Astrocyte (in vitro differentiated cells and primary cell): Measurements from ENCODE around the gene SLC48A1. TPM values are rescaled to one million over a fixed set of nuclear protein-coding genes. Genes with fewer than 3 reads are reported as not detected.

Experiments used
- DNase-seq: peaks from one replicate; pipeline ENCODE4 v3.0.0-alpha.2; 2010; ENCODE audit warnings: low read depth
- FAIRE-seq: peaks from 2 replicates; lab custom pipeline; 2011; peaks lifted over from hg19 to GRCh38; lab: Jason Lieb, UNC
- H2AFZ ChIP-seq: 2 replicates; pipeline ENCODE4 v1.6.0; 2012; ENCODE audit warnings: low read depth, low read length, inconsistent platforms
- H3K27ac ChIP-seq: 2 replicates; pipeline ENCODE4 v1.5.1; 2011; ENCODE audit warnings: low read depth, low read length, inconsistent platforms
- H3K27me3 ChIP-seq: 2 replicates; pipeline ENCODE4 v1.6.0; 2011; ENCODE audit warnings: low read length, inconsistent platforms; ENCODE audit not compliant: insufficient read depth
- H3K36me3 ChIP-seq: 2 replicates; pipeline ENCODE4 v1.5.1; 2011; ENCODE audit warnings: low read length, inconsistent platforms; ENCODE audit not compliant: insufficient read depth
- H3K4me1 ChIP-seq: 2 replicates; pipeline ENCODE4 v1.5.1; 2011; ENCODE audit warnings: low read length, inconsistent platforms; ENCODE audit not compliant: insufficient read depth
- H3K4me2 ChIP-seq: 2 replicates; pipeline ENCODE4 v1.6.0; 2012; ENCODE audit warnings: low read length, inconsistent platforms
- H3K4me3 ChIP-seq: 2 replicates; pipeline ENCODE4 v1.5.1; 2011; ENCODE audit warnings: low read depth, mild to moderate bottlenecking, low read length, inconsistent platforms; ENCODE audit not compliant: insufficient read depth
- H3K79me2 ChIP-seq: 2 replicates; pipeline ENCODE4 v1.6.0; 2012; ENCODE audit warnings: mild to moderate bottlenecking, low read length, inconsistent platforms; ENCODE audit not compliant: insufficient read depth
- H3K9ac ChIP-seq: 2 replicates; pipeline ENCODE4 v1.6.0; 2012; ENCODE audit warnings: mild to moderate bottlenecking, low read length, inconsistent platforms
- H3K9me3 ChIP-seq: 2 replicates; pipeline ENCODE4 v1.5.1; 2012; ENCODE audit warnings: low read depth, mild to moderate bottlenecking, low read length, inconsistent platforms; ENCODE audit not compliant: insufficient read depth
- H4K20me1 ChIP-seq: 2 replicates; pipeline ENCODE4 v1.6.0; 2012; ENCODE audit warnings: low read length, inconsistent platforms; ENCODE audit not compliant: insufficient read depth
- H3K27ac Mint-ChIP-seq: one replicate; pipeline ENCODE4 v1.8.0; 2021; ENCODE audit warnings: mild to moderate bottlenecking, mixed read lengths; ENCODE audit not compliant: unreplicated experiment
- H3K27me3 Mint-ChIP-seq: one replicate; pipeline ENCODE4 v1.8.0; 2021; ENCODE audit warnings: low read depth, mixed read lengths; ENCODE audit not compliant: unreplicated experiment
- H3K36me3 Mint-ChIP-seq: one replicate; pipeline ENCODE4 v1.8.0; 2021; ENCODE audit warnings: low read depth, mixed read lengths; ENCODE audit not compliant: unreplicated experiment
- H3K4me1 Mint-ChIP-seq: one replicate; pipeline ENCODE4 v1.8.0; 2021; ENCODE audit warnings: low read depth, mixed read lengths; ENCODE audit not compliant: unreplicated experiment
- H3K4me3 Mint-ChIP-seq: one replicate; pipeline ENCODE4 v1.8.0; 2021; ENCODE audit warnings: mild to moderate bottlenecking, moderate library complexity, mixed read lengths; ENCODE audit not compliant: unreplicated experiment
- H3K9me3 Mint-ChIP-seq: one replicate; pipeline ENCODE4 v1.8.0; 2021; ENCODE audit warnings: mild to moderate bottlenecking, mixed read lengths; ENCODE audit not compliant: unreplicated experiment
- EZH2 ChIP-seq: IDR thresholded peaks from 2 replicates; pipeline ENCODE4 v1.6.1; 2012; ENCODE audit warnings: mild to moderate bottlenecking, low read length, inconsistent platforms; ENCODE audit not compliant: insufficient read depth
- total RNA-seq: library from RNA; stranded (reverse); gene quantifications from 2 replicates; pipeline ENCODE4 v1.2.1, GENCODE V29; 2021
- TF ChIP-seq, protein P1 (sequence below): IDR thresholded peaks from 2 replicates; pipeline ENCODE4 v1.5.1; 2011; ENCODE audit warnings: low read depth, mild to moderate bottlenecking, inconsistent platforms, low read length, moderate library complexity; ENCODE audit not compliant: insufficient read depth

The SLC48A1 gene
- total RNA-seq, 1 donor from 2014 or later = 23.8 TPM

DNA sequence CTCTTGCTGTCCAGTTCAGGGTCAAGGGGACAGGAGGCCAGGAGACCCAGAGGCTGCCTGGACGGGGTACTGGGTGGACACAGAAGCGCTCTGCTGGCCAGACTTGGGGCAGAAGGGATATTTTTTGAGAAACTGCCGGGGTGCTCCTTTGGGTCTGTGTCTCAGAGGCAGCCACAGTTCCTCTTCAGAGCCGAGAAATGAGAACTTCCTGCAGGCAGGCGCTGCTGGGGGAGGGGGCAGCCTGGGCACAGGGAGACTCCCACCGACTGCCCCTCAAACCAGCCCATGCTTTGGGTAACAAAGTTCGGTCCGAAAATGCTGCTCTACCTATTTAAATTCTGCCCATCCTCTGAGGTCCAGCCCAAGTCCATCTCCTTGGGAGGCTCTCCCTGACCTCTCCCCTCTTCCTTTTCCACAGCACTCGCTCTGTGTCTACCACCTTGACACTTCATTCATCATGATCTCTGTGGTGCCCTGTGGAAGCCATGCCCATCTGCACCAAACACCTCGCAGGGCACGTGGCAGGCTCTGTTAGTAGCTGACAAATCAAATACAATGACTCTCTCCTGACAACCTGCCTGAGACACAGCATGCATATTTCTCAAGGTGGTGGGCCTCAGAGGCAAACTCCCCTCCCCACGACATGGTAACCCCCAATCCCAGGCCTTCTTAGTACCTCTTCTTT, 30.3 kb downstream of the SLC48A1 start:
- H3K4me3 Mint-ChIP-seq = no peak overlapping the region

DNA sequence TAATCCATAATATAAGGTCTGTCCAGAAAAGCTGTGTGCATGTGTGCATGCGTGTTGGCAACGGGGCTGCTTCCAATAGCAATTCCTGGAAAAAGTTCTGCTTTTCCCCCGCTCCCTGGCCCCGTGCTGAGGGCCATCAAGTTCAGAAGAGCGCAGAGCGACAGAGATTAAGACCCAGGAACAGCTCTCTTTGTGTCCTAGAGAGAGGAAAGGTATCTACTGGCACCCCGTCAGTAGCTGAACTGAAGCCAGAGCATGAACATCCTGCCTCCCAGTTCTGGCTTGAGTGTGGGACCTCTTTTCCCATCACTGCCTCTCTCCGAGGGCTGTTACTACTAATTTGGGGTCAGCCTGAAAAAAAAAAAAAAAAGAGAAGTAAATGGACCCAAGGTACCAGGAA, 31.1 kb downstream of the SLC48A1 start:
- Histone ChIP-seq H3K4me2 (no peak overlapping the region), H2AFZ (no peak overlapping the region), H3K4me1 (peaks cover 25% of the 10 kb centered on the region), H3K27ac (no peak overlapping the region), H4K20me1 (peaks cover 100% of the 10 kb centered on the region), H3K9ac (no peak overlapping the region), H3K27me3 (no peaks in the 10 kb centered on the region), H3K9me3 (no peaks in the 10 kb centered on the region), H3K79me2 (peaks cover 100% of the 10 kb centered on the region), H3K4me3 (no peak overlapping the region), H3K36me3 (no peaks in the 10 kb centered on the region)
- H3K4me1 Mint-ChIP-seq = peaks cover 40% of the 10 kb centered on the region
- TF ChIP-seq, protein P1, sequence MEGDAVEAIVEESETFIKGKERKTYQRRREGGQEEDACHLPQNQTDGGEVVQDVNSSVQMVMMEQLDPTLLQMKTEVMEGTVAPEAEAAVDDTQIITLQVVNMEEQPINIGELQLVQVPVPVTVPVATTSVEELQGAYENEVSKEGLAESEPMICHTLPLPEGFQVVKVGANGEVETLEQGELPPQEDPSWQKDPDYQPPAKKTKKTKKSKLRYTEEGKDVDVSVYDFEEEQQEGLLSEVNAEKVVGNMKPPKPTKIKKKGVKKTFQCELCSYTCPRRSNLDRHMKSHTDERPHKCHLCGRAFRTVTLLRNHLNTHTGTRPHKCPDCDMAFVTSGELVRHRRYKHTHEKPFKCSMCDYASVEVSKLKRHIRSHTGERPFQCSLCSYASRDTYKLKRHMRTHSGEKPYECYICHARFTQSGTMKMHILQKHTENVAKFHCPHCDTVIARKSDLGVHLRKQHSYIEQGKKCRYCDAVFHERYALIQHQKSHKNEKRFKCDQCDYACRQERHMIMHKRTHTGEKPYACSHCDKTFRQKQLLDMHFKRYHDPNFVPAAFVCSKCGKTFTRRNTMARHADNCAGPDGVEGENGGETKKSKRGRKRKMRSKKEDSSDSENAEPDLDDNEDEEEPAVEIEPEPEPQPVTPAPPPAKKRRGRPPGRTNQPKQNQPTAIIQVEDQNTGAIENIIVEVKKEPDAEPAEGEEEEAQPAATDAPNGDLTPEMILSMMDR = no peak
- no peak for TF ChIP-seq EZH2
- H3K4me3 Mint-ChIP-seq = no peak overlapping the region
- FAIRE-seq (no peak), DNase-seq (no peak)
- H3K36me3 Mint-ChIP-seq = peaks cover 11% of the 10 kb centered on the region
- H3K9me3 Mint-ChIP-seq = no peaks in the 10 kb centered on the region
- H3K27me3 Mint-ChIP-seq = no peaks in the 10 kb centered on the region
- H3K27ac Mint-ChIP-seq = no peak overlapping the region

More for the DNA sequence above, 30.3 kb downstream of the SLC48A1 start:
- no peaks in the 10 kb centered on the region for H3K9me3 ChIP-seq
- no peaks in the 10 kb centered on the region for H3K27me3 Mint-ChIP-seq
- H3K79me2 ChIP-seq = peaks cover 100% of the 10 kb centered on the region
- H3K4me2 ChIP-seq = no peak overlapping the region
- H3K4me1 Mint-ChIP-seq = peaks cover 32% of the 10 kb centered on the region
- H3K4me3 ChIP-seq = no peak overlapping the region
- no peaks in the 10 kb centered on the region for H3K9me3 Mint-ChIP-seq
- peaks cover 17% of the 10 kb centered on the region for H3K4me1 ChIP-seq
- H4K20me1 ChIP-seq = peaks cover 100% of the 10 kb centered on the region
- DNase-seq = no peak
- H3K27ac ChIP-seq = no peak overlapping the region
- H2AFZ ChIP-seq = no peak overlapping the region
- H3K36me3 ChIP-seq = peaks cover 2% of the 10 kb centered on the region
- no peak for FAIRE-seq
- peaks cover 12% of the 10 kb centered on the region for H3K36me3 Mint-ChIP-seq
- TF ChIP-seq EZH2 = no peak
- TF ChIP-seq, protein P1 = no peak
- H3K27ac Mint-ChIP-seq = no peak overlapping the region
- H3K27me3 ChIP-seq = no peaks in the 10 kb centered on the region
- no peak overlapping the region for H3K9ac ChIP-seq

DNA sequence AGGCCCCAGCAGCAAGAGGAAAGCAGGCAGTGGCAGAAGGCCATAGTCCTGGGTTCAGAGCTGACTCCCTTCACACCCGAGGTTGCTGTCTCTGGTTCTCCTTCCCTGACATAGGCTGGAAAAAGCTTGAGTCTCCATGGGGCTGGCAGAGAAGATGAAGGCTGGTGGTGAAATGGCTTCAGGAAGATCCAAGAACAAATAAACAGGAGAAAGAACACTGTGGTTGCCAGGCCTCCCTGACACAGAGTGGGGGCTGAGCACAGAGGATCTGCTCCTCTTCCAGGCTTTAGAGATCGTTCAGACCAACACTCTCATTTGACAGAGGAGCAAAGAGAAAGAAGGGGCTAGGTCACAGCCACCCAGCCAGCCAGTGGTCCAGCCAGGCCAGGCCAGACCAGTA, 32.4 kb downstream of the SLC48A1 start:
- DNase-seq (no peak), FAIRE-seq (no peak)
- no peak overlapping the region for H2AFZ ChIP-seq
- no peak overlapping the region for H3K27ac Mint-ChIP-seq
- H3K27ac ChIP-seq = no peak overlapping the region
- no peaks in the 10 kb centered on the region for H3K9me3 Mint-ChIP-seq
- H3K9me3 ChIP-seq = no peaks in the 10 kb centered on the region
- no peaks in the 10 kb centered on the region for H3K36me3 ChIP-seq
- H3K4me2 ChIP-seq = no peak overlapping the region
- peaks cover 100% of the 10 kb centered on the region for H3K79me2 ChIP-seq
- TF ChIP-seq EZH2 = no peak
- TF ChIP-seq, protein P1 = no peak
- H4K20me1 ChIP-seq = peaks cover 97% of the 10 kb centered on the region
- H3K27me3 Mint-ChIP-seq = no peaks in the 10 kb centered on the region
- H3K4me1 Mint-ChIP-seq = peaks cover 47% of the 10 kb centered on the region
- no peak overlapping the region for H3K9ac ChIP-seq
- no peaks in the 10 kb centered on the region for H3K27me3 ChIP-seq
- H3K4me3 Mint-ChIP-seq = no peak overlapping the region
- no peak overlapping the region for H3K4me3 ChIP-seq
- H3K36me3 Mint-ChIP-seq = peaks cover 11% of the 10 kb centered on the region
- H3K4me1 ChIP-seq = peaks cover 31% of the 10 kb centered on the region
